OCI-LY1 (cell line): ENCODE results near the gene TUBA4A.
A peak's percentile ranks its signal among the peaks of the same experiment; 100 is the strongest.

Experiments
- H2AFZ ChIP-seq: fragments of 200-600 bp; sonication (generic), shearing (Covaris generic); 2 replicates; pipeline ENCODE4 v1.6.0; 2014; ENCODE audit warnings: antibody characterized with exemption, mild to moderate bottlenecking, low read length
- H3F3A ChIP-seq: fragments of 200-600 bp; sonication (generic), shearing (Covaris generic); 2 replicates; pipeline ENCODE4 v1.6.0; 2014; ENCODE audit warnings: mild to moderate bottlenecking, antibody characterized with exemption, low read length, moderate library complexity; ENCODE audit not compliant: insufficient read depth
- H3K27ac ChIP-seq: fragments of 200-600 bp; sonication (generic); 2 replicates; pipeline ENCODE4 v1.5.1; 2014; ENCODE audit warnings: low read length, mixed run types, mild to moderate bottlenecking, low read depth; ENCODE audit not compliant: poor library complexity, severe bottlenecking
- H3K27me3 ChIP-seq: fragments of 200-600 bp; sonication (generic); 2 replicates; pipeline ENCODE4 v1.6.0; 2014; ENCODE audit warnings: antibody characterized with exemption, mild to moderate bottlenecking, low read length, moderate library complexity; ENCODE audit not compliant: insufficient read depth
- H3K36me3 ChIP-seq: fragments of 200-600 bp; sonication (generic); 2 replicates; pipeline ENCODE4 v1.6.1; 2014; ENCODE audit warnings: mild to moderate bottlenecking, antibody characterized with exemption, low read length, moderate library complexity, mixed read lengths; ENCODE audit not compliant: insufficient read depth
- H3K4me1 ChIP-seq: fragments of 200-600 bp; sonication (generic); 2 replicates; pipeline ENCODE4 v1.5.1; 2014; ENCODE audit warnings: mild to moderate bottlenecking, low read length, moderate library complexity; ENCODE audit not compliant: insufficient read depth, severe bottlenecking
- H3K4me2 ChIP-seq: fragments of 200-600 bp; sonication (generic), shearing (Covaris generic); 2 replicates; pipeline ENCODE4 v1.6.1; 2014; ENCODE audit warnings: low read length
- H3K4me3 ChIP-seq: fragments of 200-600 bp; sonication (generic); 2 replicates; pipeline ENCODE4 v1.5.1; 2014; ENCODE audit warnings: low read length, low read depth, mild to moderate bottlenecking, mixed read lengths; ENCODE audit not compliant: poor library complexity, severe bottlenecking
- H3K79me2 ChIP-seq: fragments of 200-600 bp; shearing (Covaris generic); 2 replicates; pipeline ENCODE4 v1.6.1; 2016; ENCODE audit warnings: mixed run types, low read length, mixed read lengths; ENCODE audit not compliant: insufficient read depth
- H3K9ac ChIP-seq: fragments of 200-600 bp; sonication (generic), shearing (Covaris generic); 2 replicates; pipeline ENCODE4 v1.6.1; 2014; ENCODE audit warnings: mild to moderate bottlenecking, low read length, mixed read lengths
- H3K9me2 ChIP-seq: fragments of 200-600 bp; sonication (generic), shearing (Covaris generic); 2 replicates; pipeline ENCODE4 v1.6.1; 2014; ENCODE audit warnings: low read depth, mild to moderate bottlenecking, low read length, mixed read lengths
- H3K9me3 ChIP-seq: fragments of 200-600 bp; shearing (Covaris generic); 2 replicates; pipeline ENCODE4 v1.6.1; 2014; ENCODE audit warnings: low read length, mixed read lengths
- H4K20me1 ChIP-seq: fragments of 200-600 bp; sonication (generic), shearing (Covaris generic); 2 replicates; pipeline ENCODE4 v1.6.0; 2016; ENCODE audit warnings: mild to moderate bottlenecking, low read length; ENCODE audit not compliant: insufficient read depth
- CTCF ChIP-seq: fragments of 200-600 bp; sonication (generic), shearing (Covaris generic); IDR thresholded peaks from 2 replicates; pipeline ENCODE4 v1.5.1; 2017; ENCODE audit warnings: mild to moderate bottlenecking, antibody characterized with exemption, low read length, moderate library complexity, mixed read lengths
- EZH2 ChIP-seq: fragments of 200-600 bp; sonication (generic), shearing (Covaris generic); IDR thresholded peaks from 2 replicates; pipeline ENCODE4 v1.8.0; 2017; ENCODE audit warnings: borderline replicate concordance, mixed run types, mild to moderate bottlenecking, antibody characterized with exemption, low read length, moderate library complexity, mixed read lengths

Gene TUBA4A

GRCh38 chr2:219254590-219255201 lies 978 bp upstream of the TUBA4A start:
- TF ChIP-seq EZH2 (no peak), CTCF (no peak; the same call in 1 of the 2 replicates)
- Histone ChIP-seq H3F3A (0 out of 2 replicates have a peak, but pooled peaks cover 5% of the 10 kb centered on the region), H3K27ac (peak overlapping the region; percentile 88), H3K27me3 (no peaks in the 10 kb centered on the region), H3K4me2 (peak overlapping the region; percentile 79), H3K36me3 (peaks cover 36% of the 10 kb centered on the region), H3K9me3 (no peaks in the 10 kb centered on the region), H3K79me2 (no peaks in the 10 kb centered on the region), H3K9me2 (no peaks in the 10 kb centered on the region), H4K20me1 (no peaks in the 10 kb centered on the region), H3K4me1 (peaks cover 44% of the 10 kb centered on the region), H3K9ac (peak overlapping the region; percentile 89), H3K4me3 (peak overlapping the region; percentile 83), H2AFZ (no peak overlapping the region)

- Histone ChIP-seq H2AFZ (no peak within 1 kb of the TSS), H3K36me3 (peaks cover 40% of the 10 kb centered on the region), H4K20me1 (no peaks in the 10 kb centered on the region), H3K27me3 (no peaks in the 10 kb centered on the region), H3K9me3 (no peaks in the 10 kb centered on the region), H3F3A (0 out of 2 replicates have a peak, but pooled peaks cover 5% of the 10 kb centered on the region), H3K4me2 (peak within 1 kb of the TSS; percentile 79), H3K9ac (peak within 1 kb of the TSS; percentile 89), H3K4me3 (peak within 1 kb of the TSS; percentile 83), H3K9me2 (no peaks in the 10 kb centered on the region), H3K4me1 (peaks cover 59% of the 10 kb centered on the region), H3K79me2 (no peaks in the 10 kb centered on the region), H3K27ac (peak within 1 kb of the TSS; percentile 98)
- no peak for TF ChIP-seq EZH2
- TF ChIP-seq CTCF: no peak
Observed at GRCh38 chr2:219252900-219253752, 592 bp downstream of the TUBA4A start, which contains the start of gene TUBA4B. TSS of gene TUBA4B (plus strand) at chr2:219253243. CDS start at chr2:219253408, 165 bp downstream.

GRCh38 chr2:219252570-219252899 lies 1.2 kb downstream of the TUBA4A start:
- no peaks in the 10 kb centered on the region for H3K27me3 ChIP-seq
- H3K4me2 ChIP-seq: peak overlapping the region; percentile 79
- no peaks in the 10 kb centered on the region for H3K79me2 ChIP-seq
- peaks cover 45% of the 10 kb centered on the region for H3K36me3 ChIP-seq
- H3K4me1 ChIP-seq: peaks cover 65% of the 10 kb centered on the region
- H3K9me3 ChIP-seq: no peaks in the 10 kb centered on the region
- H4K20me1 ChIP-seq: no peaks in the 10 kb centered on the region
- no peak overlapping the region for H2AFZ ChIP-seq
- H3K4me3 ChIP-seq: peak overlapping the region; percentile 83
- TF ChIP-seq CTCF (no peak), EZH2 (no peak)
- 0 out of 2 replicates have a peak, but pooled peaks cover 5% of the 10 kb centered on the region for H3F3A ChIP-seq
- no peaks in the 10 kb centered on the region for H3K9me2 ChIP-seq
- H3K27ac ChIP-seq: peak overlapping the region; percentile 98
- peak overlapping the region; percentile 89 for H3K9ac ChIP-seq
